ENCODE results near the gene MAML3. TPM values are rescaled to one million over a fixed set of nuclear protein-coding genes. Genes with fewer than 3 reads are reported as not detected.

Gene MAML3
- total and polyA plus RNA-seq, 2 experiments from 2014 or later, result 1.7 to 6.5 TPM

- H3K36me3 Mint-ChIP-seq (ENCODE audit: low read depth), result no peaks in the 10 kb centered on the region
- H3K79me2 ChIP-seq (replicated peaks; ENCODE audit: insufficient read depth), result no peaks in the 10 kb centered on the region; the same call in 1 of the 2 replicates
These were observed 20.4 kb downstream of the MAML3 start for GRCh38 chr4:140133576-140133975.

More at GRCh38 chr4:140133576-140133975, 20.4 kb downstream of the MAML3 start:
- peaks cover 37% of the 10 kb centered on the region for H3K4me1 ChIP-seq (ENCODE audit: insufficient read depth)
- peaks cover 2% of the 10 kb centered on the region for H3K27me3 Mint-ChIP-seq (ENCODE audit: insufficient read depth, low read depth, poor library complexity)
- no peaks in the 10 kb centered on the region for H3K36me3 ChIP-seq (ENCODE audit: insufficient read depth)
- no peak overlapping the region for H3K27ac Mint-ChIP-seq
- H3K4me1 Mint-ChIP-seq, result peaks cover 47% of the 10 kb centered on the region
- no peak for TF ChIP-seq ETS1 (IDR thresholded peaks at IDR 0.05)
- TF ChIP-seq CREB1 (CRISPR knock-in tag; IDR thresholded peaks at IDR 0.05; ENCODE audit: low read depth), result no peak
- no peak for TF ChIP-seq JUNB (IDR thresholded peaks at IDR 0.05; ENCODE audit: unreplicated experiment)
- TF ChIP-seq CTCF (conservative IDR thresholded peaks at IDR 0.05; ENCODE audit: low read depth in 2 of 2), result no peak
- no peak for TF ChIP-seq ZNF462 (CRISPR knock-in tag; IDR thresholded peaks at IDR 0.05)
- no peak for TF ChIP-seq REST (IDR thresholded peaks at IDR 0.05; ENCODE audit: unreplicated experiment)
- no peak for TF ChIP-seq NANOG (IDR thresholded peaks at IDR 0.05; ENCODE audit: borderline replicate concordance)
- TF ChIP-seq POLR2AphosphoS5 (IDR thresholded peaks at IDR 0.05; ENCODE audit: low read depth), result no peak
- no peak for TF ChIP-seq EZH2 (IDR thresholded peaks at IDR 0.05; ENCODE audit: low read depth, unreplicated experiment)
- no peaks in the 10 kb centered on the region for H3K9me3 Mint-ChIP-seq
- no peaks in the 10 kb centered on the region for H4K20me1 ChIP-seq (replicated peaks; ENCODE audit: insufficient read depth)
- H3F3A ChIP-seq (replicated peaks; ENCODE audit: low read depth), result no peaks in the 10 kb centered on the region
- no peak overlapping the region for H3K27ac ChIP-seq (ENCODE audit: low read depth)
- no peak overlapping the region for H3K4me2 ChIP-seq
- no peaks in the 10 kb centered on the region for H3K27me3 ChIP-seq (ENCODE audit: insufficient read depth)
- peaks cover 13% of the 10 kb centered on the region for H3K9me2 ChIP-seq (ENCODE audit: insufficient read depth)
- no peak overlapping the region for H2AFZ ChIP-seq
- no peak overlapping the region for H3K4me3 ChIP-seq
- no peak for ATAC-seq
- no peak overlapping the region for H3K4me3 Mint-ChIP-seq
- no peak for DNase-seq (ENCODE audit: low spot score)
